MCF 10A (cell line): ENCODE results near the gene PLEKHB1. TPM values are rescaled to one million over a fixed set of nuclear protein-coding genes. Genes with fewer than 3 reads are reported as not detected.

Experiments used
- BruUV-seq: library from RNA; stranded (reverse); fragments of 400-500 nt; replicated peaks from 2 replicates; lab custom pipeline; 2021; lab: Mats Ljungman, UMichigan
- CTCF ChIA-PET: fragments of 300-600 bp; sonication (Branson Sonifier 250); formaldehyde crosslinking; extraction: SDS; loops from one replicate; lab custom pipeline; 2021; ENCODE audit warnings: antibody characterized with exemption, inconsistent platforms; lab: Yijun Ruan, JAX
- POLR2A ChIA-PET: fragments of 300-600, 350-650 bp; sonication (Branson Sonifier 250); formaldehyde crosslinking; extraction: SDS; loops from one replicate; lab custom pipeline; 2020; ENCODE audit warnings: antibody characterized with exemption, inconsistent platforms; lab: Yijun Ruan, JAX
- DNase-seq: peaks from one replicate; pipeline ENCODE4 v3.0.0-alpha.2; 2018; ENCODE audit not compliant: unreplicated experiment
- H3K27ac Mint-ChIP-seq: one replicate; pipeline ENCODE4 v1.8.0; 2022; ENCODE audit warnings: mild to moderate bottlenecking, low read depth, mixed read lengths; ENCODE audit not compliant: unreplicated experiment
- H3K27me3 Mint-ChIP-seq: one replicate; pipeline ENCODE4 v1.8.0; 2022; ENCODE audit warnings: mixed read lengths; ENCODE audit not compliant: insufficient read depth, unreplicated experiment
- H3K36me3 Mint-ChIP-seq: one replicate; pipeline ENCODE4 v1.8.0; 2022; ENCODE audit warnings: mild to moderate bottlenecking, moderate library complexity, mixed read lengths; ENCODE audit not compliant: insufficient read depth, unreplicated experiment
- H3K4me1 Mint-ChIP-seq: one replicate; pipeline ENCODE4 v1.8.0; 2022; ENCODE audit warnings: mixed read lengths; ENCODE audit not compliant: insufficient read depth, unreplicated experiment
- H3K4me3 Mint-ChIP-seq: one replicate; pipeline ENCODE4 v1.8.0; 2022; ENCODE audit warnings: mild to moderate bottlenecking, moderate library complexity, mixed read lengths; ENCODE audit not compliant: unreplicated experiment
- H3K9me3 Mint-ChIP-seq: one replicate; pipeline ENCODE4 v1.8.0; 2022; ENCODE audit warnings: mixed read lengths; ENCODE audit not compliant: unreplicated experiment
- CTCF ChIP-seq: fragments of 200-600 bp; IDR thresholded peaks from one replicate; pipeline ENCODE4 v1.8.0; 2022; ENCODE audit warnings: antibody characterized with exemption, mild to moderate bottlenecking; ENCODE audit not compliant: unreplicated experiment
- intact Hi-C: fragments of 100-400 bp; cut with micrococcal nuclease; formaldehyde crosslinking; loops from 2 replicates; pipeline ENCODE4 v1.14.1; 2022
- total RNA-seq: library from RNA; stranded (reverse); gene quantifications from 2 replicates; pipeline ENCODE4 v1.2.3, GENCODE V29; 2022

PLEKHB1 gene
- total RNA-seq, 1 experiment from 2014 or later: not detected

DNA sequence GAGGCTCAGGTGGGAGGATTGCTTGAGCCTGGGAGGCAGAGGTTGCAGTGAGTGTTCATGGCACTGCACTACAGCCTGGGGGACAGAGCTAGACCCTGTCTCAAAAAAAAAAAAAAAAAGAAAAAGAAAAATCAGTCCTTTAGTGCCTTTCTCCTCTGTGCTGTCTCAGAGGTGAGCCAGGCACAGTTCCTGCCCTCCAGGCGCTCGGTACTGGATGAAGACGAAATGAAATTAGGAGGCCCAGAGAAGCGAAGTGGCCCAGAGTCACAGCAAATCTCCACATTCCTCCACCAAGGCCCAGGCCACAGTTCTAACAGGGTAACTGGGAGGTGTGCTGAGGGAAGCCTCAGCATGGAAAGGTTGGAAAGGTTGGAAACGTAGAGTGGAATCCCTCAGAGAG lies 4.9 kb downstream of the PLEKHB1 start:
- CTCF ChIA-PET: interaction anchor here (0.7 kb wide), 1 partner anchor 1888 kb away, joined by 4 read pairs; no protein-coding TSS in a partner anchor
- Mint-ChIP-seq H3K27ac (no peak overlapping the region), H3K27me3 (peaks cover 26% of the 10 kb centered on the region), H3K4me3 (no peak overlapping the region), H3K36me3 (no peaks in the 10 kb centered on the region), H3K9me3 (no peaks in the 10 kb centered on the region), H3K4me1 (no peaks in the 10 kb centered on the region)
- intact Hi-C loops: no loop called here
- no peak for TF ChIP-seq CTCF
- no TSS peak for BruUV-seq
- POLR2A ChIA-PET: no interaction called here
- no peak for DNase-seq

- intact Hi-C loops: no loop called here
- Mint-ChIP-seq H3K27ac (no peak overlapping the region), H3K27me3 (peaks cover 22% of the 10 kb centered on the region), H3K4me3 (no peak overlapping the region), H3K9me3 (no peaks in the 10 kb centered on the region), H3K4me1 (no peaks in the 10 kb centered on the region), H3K36me3 (no peaks in the 10 kb centered on the region)
- TF ChIP-seq CTCF: no peak
- no peak for DNase-seq
- POLR2A ChIA-PET: interaction anchor here (1.7 kb wide), 1 partner anchor 274 kb away, joined by 3 read pairs; no protein-coding TSS in a partner anchor
- BruUV-seq: no TSS peak
- CTCF ChIA-PET: interaction anchor here (0.5 to 0.6 kb wide), 2 partner anchors 23 to 605 kb away, joined by 3 to 4 read pairs; no protein-coding TSS in a partner anchor
These were observed 5.3 kb downstream of the PLEKHB1 start for GRCh38 chr11:73651661-73652045.

- Mint-ChIP-seq H3K4me3 (no peak overlapping the region), H3K27me3 (peaks cover 16% of the 10 kb centered on the region), H3K36me3 (no peaks in the 10 kb centered on the region), H3K4me1 (no peaks in the 10 kb centered on the region), H3K27ac (no peak overlapping the region), H3K9me3 (no peaks in the 10 kb centered on the region)
- ChIA-PET CTCF (interaction anchor here (0.5 to 0.6 kb wide), 2 partner anchors 24 to 604 kb away, joined by 3 to 4 read pairs; no protein-coding TSS in a partner anchor), POLR2A (interaction anchor here (1.7 kb wide), 1 partner anchor 275 kb away, joined by 3 read pairs; no protein-coding TSS in a partner anchor)
- DNase-seq: no peak
- no TSS peak for BruUV-seq
- intact Hi-C loops: no loop called here
- TF ChIP-seq CTCF: no peak
These were observed 5.8 kb downstream of the PLEKHB1 start for GRCh38 chr11:73652046-73652730.

- intact Hi-C loops: no loop called here
These were observed 6.6 kb downstream of the PLEKHB1 start for GRCh38 chr11:73652856-73653559.

More at GRCh38 chr11:73652856-73653559, 6.6 kb downstream of the PLEKHB1 start:
- no peak overlapping the region for H3K4me3 Mint-ChIP-seq
- peaks cover 14% of the 10 kb centered on the region for H3K27me3 Mint-ChIP-seq
- ChIA-PET POLR2A (interaction anchor here (0.6 to 1.7 kb wide), 3 partner anchors 74 to 276 kb away, joined by 3 to 4 read pairs (median 3); no protein-coding TSS in a partner anchor), CTCF (no interaction called here)
- no peak for DNase-seq
- no peaks in the 10 kb centered on the region for H3K4me1 Mint-ChIP-seq
- no peaks in the 10 kb centered on the region for H3K9me3 Mint-ChIP-seq
- no peak for TF ChIP-seq CTCF
- no peaks in the 10 kb centered on the region for H3K36me3 Mint-ChIP-seq
- H3K27ac Mint-ChIP-seq: no peak overlapping the region
- no TSS peak for BruUV-seq
